ENCODE results near the gene FRRS1L.

FRRS1L gene

DNA sequence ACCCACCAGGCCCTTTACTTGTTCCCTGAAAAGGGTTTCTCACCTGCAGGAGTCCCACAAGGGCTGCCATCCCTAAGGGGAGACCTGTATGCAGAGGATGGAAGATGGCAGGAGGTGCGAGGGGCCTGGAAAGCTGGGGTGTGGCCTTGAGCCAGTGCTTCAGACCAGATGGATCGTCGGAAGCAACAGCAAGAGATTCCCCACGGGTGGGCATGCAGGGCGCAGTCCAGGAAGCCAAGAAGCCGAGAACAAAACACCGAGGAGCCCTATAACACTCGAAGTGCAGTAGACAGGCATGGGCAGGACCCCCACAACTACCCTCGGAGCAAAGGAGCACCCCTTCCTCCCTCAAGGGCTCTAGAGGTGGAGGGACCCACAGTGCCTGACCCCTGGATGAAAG is 24.7 kb upstream of the FRRS1L start:
- ChIA-PET POLR2A (ENCODE audit: low non-redundant PET) (no interaction called here), CTCF (interaction anchor here (0.6 kb wide), 1 partner anchor 262 kb away, joined by 3 read pairs; no protein-coding TSS in a partner anchor)
- no peak overlapping the region for H3K27ac ChIP-seq
- DNase-seq (ENCODE audit: low spot score): no peak
- TF ChIP-seq, protein P1, sequence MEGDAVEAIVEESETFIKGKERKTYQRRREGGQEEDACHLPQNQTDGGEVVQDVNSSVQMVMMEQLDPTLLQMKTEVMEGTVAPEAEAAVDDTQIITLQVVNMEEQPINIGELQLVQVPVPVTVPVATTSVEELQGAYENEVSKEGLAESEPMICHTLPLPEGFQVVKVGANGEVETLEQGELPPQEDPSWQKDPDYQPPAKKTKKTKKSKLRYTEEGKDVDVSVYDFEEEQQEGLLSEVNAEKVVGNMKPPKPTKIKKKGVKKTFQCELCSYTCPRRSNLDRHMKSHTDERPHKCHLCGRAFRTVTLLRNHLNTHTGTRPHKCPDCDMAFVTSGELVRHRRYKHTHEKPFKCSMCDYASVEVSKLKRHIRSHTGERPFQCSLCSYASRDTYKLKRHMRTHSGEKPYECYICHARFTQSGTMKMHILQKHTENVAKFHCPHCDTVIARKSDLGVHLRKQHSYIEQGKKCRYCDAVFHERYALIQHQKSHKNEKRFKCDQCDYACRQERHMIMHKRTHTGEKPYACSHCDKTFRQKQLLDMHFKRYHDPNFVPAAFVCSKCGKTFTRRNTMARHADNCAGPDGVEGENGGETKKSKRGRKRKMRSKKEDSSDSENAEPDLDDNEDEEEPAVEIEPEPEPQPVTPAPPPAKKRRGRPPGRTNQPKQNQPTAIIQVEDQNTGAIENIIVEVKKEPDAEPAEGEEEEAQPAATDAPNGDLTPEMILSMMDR (conservative IDR thresholded peaks at IDR 0.05; ENCODE audit: low read depth): no peak

DNA sequence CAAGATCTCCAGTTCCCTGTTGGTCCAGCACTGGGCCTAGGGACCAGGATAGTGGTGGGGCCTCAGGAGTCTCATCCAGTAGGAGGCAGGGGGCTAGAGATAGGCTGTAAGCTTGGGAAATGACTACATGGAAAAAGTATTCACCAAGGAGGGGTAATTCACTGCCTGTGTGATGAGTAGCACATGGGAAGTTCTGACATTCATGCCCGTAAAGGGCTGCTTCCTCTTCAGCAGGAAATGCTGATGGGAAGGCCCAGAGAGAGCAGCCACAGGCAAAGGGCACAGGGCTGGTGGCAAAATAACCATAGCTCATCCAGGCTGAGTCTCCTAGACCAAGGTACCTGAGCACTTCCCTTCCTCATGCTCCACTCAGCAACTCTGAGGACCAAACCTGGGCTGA is 23.1 kb upstream of the FRRS1L start:
- DNase-seq (ENCODE audit: low spot score): no peak

DNA sequence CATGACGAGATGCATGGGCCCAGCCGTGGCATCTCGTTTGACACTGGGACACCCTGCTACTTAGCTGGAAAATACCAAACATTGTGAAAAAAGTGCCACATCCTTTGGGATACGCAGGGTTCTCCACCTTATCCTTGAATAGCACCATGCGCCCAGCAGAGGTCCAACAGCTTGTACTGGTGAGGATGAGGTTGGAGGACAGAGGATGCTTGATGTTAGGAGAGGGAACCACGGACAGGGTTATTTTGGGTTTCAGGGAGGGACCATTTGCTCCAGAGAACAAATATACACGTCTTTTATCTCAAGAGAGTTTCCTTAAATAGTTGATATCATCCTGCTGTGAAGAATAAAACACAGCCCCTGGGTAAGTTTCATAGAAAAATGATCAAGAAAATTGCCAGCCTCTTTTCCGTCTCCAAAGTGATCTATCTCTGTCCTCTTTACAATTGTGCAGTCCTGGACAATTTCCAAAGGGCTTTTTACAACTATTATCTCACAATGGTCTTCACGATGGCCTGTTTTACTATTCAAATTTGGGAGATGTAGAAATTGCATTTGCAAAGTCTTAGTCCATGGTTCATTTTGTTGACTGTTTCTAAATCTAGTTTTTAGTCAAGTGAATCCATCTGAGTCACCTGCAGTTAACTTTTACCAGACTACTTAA is 19.9 kb upstream of the FRRS1L start:
- ChIA-PET POLR2A (ENCODE audit: low non-redundant PET) (no interaction called here), CTCF (interaction anchor here (0.6 to 0.7 kb wide), 2 partner anchors 237 to 1797 kb away, joined by 3 read pairs; no protein-coding TSS in a partner anchor)
- no peak overlapping the region for H3K27ac ChIP-seq
- TF ChIP-seq, protein P1 (conservative IDR thresholded peaks at IDR 0.05; ENCODE audit: low read depth): no peak
- no peak for DNase-seq (ENCODE audit: low spot score)

More for the DNA sequence above, 23.1 kb upstream of the FRRS1L start:
- ChIA-PET CTCF (interaction anchor here (0.7 kb wide), 1 partner anchor 14 kb away, joined by 4 read pairs; no protein-coding TSS in a partner anchor), POLR2A (ENCODE audit: low non-redundant PET) (no interaction called here)
- TF ChIP-seq, protein P1 (conservative IDR thresholded peaks at IDR 0.05; ENCODE audit: low read depth): no peak
- H3K27ac ChIP-seq: no peak overlapping the region

DNA sequence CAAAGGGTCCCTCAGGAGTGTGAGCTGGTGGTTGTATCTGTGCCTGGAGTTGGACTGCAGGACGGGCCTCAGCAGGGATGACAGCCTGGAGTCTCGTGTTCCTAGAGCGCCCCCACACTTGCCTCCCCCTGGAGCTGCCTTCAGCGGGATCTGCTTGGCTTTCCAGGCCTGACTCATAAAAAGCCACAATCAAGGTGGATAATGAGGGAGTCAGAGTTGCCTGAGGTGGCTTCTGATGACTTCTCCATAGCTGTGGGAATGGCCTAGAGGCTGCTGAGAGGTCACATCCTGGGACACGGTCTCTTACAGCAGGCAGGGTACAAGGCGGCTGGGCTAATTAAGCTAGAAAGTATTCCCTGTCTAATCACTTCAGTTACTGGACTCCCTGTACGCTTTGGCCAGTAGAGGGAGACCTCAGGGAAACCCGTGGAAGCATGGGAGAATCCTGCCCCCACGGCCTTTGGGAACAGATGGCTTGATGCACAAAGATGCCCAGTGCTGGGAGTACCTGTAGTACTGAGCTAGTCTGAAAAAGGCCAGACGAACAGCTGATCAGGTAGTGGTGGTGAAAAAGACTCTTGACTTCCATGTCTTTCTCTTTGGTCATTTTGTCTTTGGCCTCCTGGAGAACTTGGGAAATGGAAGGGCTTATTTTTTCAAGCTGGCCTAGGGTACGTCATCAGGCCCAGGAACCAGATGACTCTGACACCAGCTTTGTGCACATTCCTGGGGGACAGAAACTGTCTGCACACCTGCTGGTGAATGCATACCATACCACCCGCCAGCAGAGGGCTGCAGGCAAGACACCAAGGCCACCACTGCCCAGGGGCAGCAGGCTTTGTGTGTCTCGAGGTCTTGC is 16.1 kb upstream of the FRRS1L start:
- H3K27ac ChIP-seq: no peak overlapping the region
- TF ChIP-seq, protein P1 (conservative IDR thresholded peaks at IDR 0.05; ENCODE audit: low read depth): peak; percentile 60
- ChIA-PET CTCF (interaction anchor here (0.6 to 2.0 kb wide), 29 partner anchors 9 to 482 kb away, joined by 3 to 16 read pairs (median 4); partner anchors contain the start of gene TMEM245), POLR2A (ENCODE audit: low non-redundant PET) (no interaction called here)
- DNase-seq (ENCODE audit: low spot score): peak; percentile 64

DNA sequence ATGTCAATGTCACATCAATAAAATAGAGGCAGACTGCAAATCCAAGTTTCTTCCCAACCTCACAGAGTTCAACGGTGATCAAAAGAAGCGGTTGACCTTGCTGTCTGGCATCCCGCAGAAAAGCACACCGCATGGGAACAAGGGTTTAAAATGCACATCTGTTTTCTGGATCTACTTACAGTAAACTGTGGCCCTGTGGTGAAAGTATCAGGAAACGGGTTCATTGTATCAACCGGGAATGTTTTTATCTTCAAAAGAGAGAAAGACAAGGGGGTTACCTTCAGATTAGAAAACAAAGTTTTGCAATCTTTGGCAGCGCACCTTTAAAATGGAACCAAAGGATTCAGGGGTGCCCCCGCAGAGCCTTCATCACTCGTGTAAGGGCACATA is 15.5 kb upstream of the FRRS1L start:
- ChIA-PET POLR2A (ENCODE audit: low non-redundant PET) (no interaction called here), CTCF (interaction anchor here (0.6 to 2.0 kb wide), 17 partner anchors 8 to 278 kb away, joined by 3 to 16 read pairs (median 4); partner anchors contain the start of gene TMEM245)
- no peak for DNase-seq (ENCODE audit: low spot score)
- TF ChIP-seq, protein P1 (conservative IDR thresholded peaks at IDR 0.05; ENCODE audit: low read depth): no peak
- no peak overlapping the region for H3K27ac ChIP-seq

GRCh38 chr9:109181284-109181683 is 14.2 kb upstream of the FRRS1L start:
- no peak overlapping the region for H3K27ac ChIP-seq
- no peak for DNase-seq (ENCODE audit: low spot score)
- TF ChIP-seq, protein P1 (conservative IDR thresholded peaks at IDR 0.05; ENCODE audit: low read depth): no peak
- CTCF ChIA-PET: no interaction called here
- POLR2A ChIA-PET (ENCODE audit: low non-redundant PET): no interaction called here
